ENCODE measurements around the gene FCHO2.
A peak's percentile ranks its signal among the peaks of the same experiment; 100 is the strongest.
"Not testable (repeated sequence)": the region's sequence is repeated elsewhere in the genome, so short reads cannot be mapped to it uniquely, and the experiment has no call there.

FCHO2 gene

GRCh38 chr5:72956324-72957140 is 691 bp downstream of the FCHO2 start:
- peak in 1 of 2 donors; percentile 5 for DNase-seq (ENCODE audit: low read depth in 1 of 2, low spot score in 1 of 2)

GRCh38 chr5:72957337-72957736 is 1.5 kb downstream of the FCHO2 start:
- no peak for DNase-seq (ENCODE audit: low read depth in 1 of 2, low spot score in 1 of 2)

- no peak for DNase-seq (ENCODE audit: low read depth in 1 of 2, low spot score in 1 of 2)
These were observed 3.4 kb downstream of the FCHO2 start for GRCh38 chr5:72959257-72959656.

- not testable (repeated sequence) for DNase-seq (ENCODE audit: low read depth in 1 of 2, low spot score in 1 of 2)
These were observed 18.6 kb downstream of the FCHO2 start for GRCh38 chr5:72974481-72974880.

GRCh38 chr5:72976810-72977209 is 21.0 kb downstream of the FCHO2 start:
- DNase-seq (ENCODE audit: low read depth in 1 of 2, low spot score in 1 of 2), result not testable (repeated sequence)

- no peak for DNase-seq (ENCODE audit: low read depth in 1 of 2, low spot score in 1 of 2)
These were observed 29.9 kb downstream of the FCHO2 start for GRCh38 chr5:72985719-72986118.

GRCh38 chr5:72988769-72989168 is 32.9 kb downstream of the FCHO2 start:
- no peak for DNase-seq (ENCODE audit: low read depth in 1 of 2, low spot score in 1 of 2)

GRCh38 chr5:72991394-72991793 is 35.6 kb downstream of the FCHO2 start:
- DNase-seq (ENCODE audit: low read depth in 1 of 2, low spot score in 1 of 2), result no peak

- no peak for DNase-seq (ENCODE audit: low read depth in 1 of 2, low spot score in 1 of 2)
These were observed 38.7 kb downstream of the FCHO2 start for GRCh38 chr5:72994578-72994977.

GRCh38 chr5:72996632-72997031 is 40.8 kb downstream of the FCHO2 start:
- no peak for DNase-seq (ENCODE audit: low read depth in 1 of 2, low spot score in 1 of 2)

- no peak for DNase-seq (ENCODE audit: low read depth in 1 of 2, low spot score in 1 of 2)
These were observed 44.1 kb downstream of the FCHO2 start for GRCh38 chr5:72999916-73000315.

GRCh38 chr5:73005886-73006285 is 50.0 kb downstream of the FCHO2 start:
- no peak for DNase-seq (ENCODE audit: low read depth in 1 of 2, low spot score in 1 of 2)

GRCh38 chr5:73007051-73007450 is 51.2 kb downstream of the FCHO2 start:
- no peak for DNase-seq (ENCODE audit: low read depth in 1 of 2, low spot score in 1 of 2)

GRCh38 chr5:73008831-73009230 is 53.0 kb downstream of the FCHO2 start:
- DNase-seq (ENCODE audit: low read depth in 1 of 2, low spot score in 1 of 2), result no peak

- DNase-seq (ENCODE audit: low read depth in 1 of 2, low spot score in 1 of 2), result not testable (repeated sequence)
These were observed 55.8 kb downstream of the FCHO2 start for GRCh38 chr5:73011612-73012011.

- DNase-seq (ENCODE audit: low read depth in 1 of 2, low spot score in 1 of 2), result no peak
These were observed 63.1 kb downstream of the FCHO2 start for GRCh38 chr5:73018892-73019291.

- no peak for DNase-seq (ENCODE audit: low read depth in 1 of 2, low spot score in 1 of 2)
These were observed 63.9 kb downstream of the FCHO2 start for GRCh38 chr5:73019766-73020165.

- no peak for DNase-seq (ENCODE audit: low read depth in 1 of 2, low spot score in 1 of 2)
These were observed 66.8 kb downstream of the FCHO2 start for GRCh38 chr5:73022471-73023169.

GRCh38 chr5:73024946-73025544 is 69.2 kb downstream of the FCHO2 start:
- DNase-seq (ENCODE audit: low read depth in 1 of 2, low spot score in 1 of 2), result not testable (repeated sequence)

- no peak for DNase-seq (ENCODE audit: low read depth in 1 of 2, low spot score in 1 of 2)
These were observed 71.5 kb downstream of the FCHO2 start for GRCh38 chr5:73027361-73027760.

GRCh38 chr5:73027816-73028215 is 72.0 kb downstream of the FCHO2 start:
- no peak for DNase-seq (ENCODE audit: low read depth in 1 of 2, low spot score in 1 of 2)

GRCh38 chr5:73028991-73029595 is 73.3 kb downstream of the FCHO2 start:
- DNase-seq (ENCODE audit: low read depth in 1 of 2, low spot score in 1 of 2), result no peak

All from activated T-helper 1 cell treated with anti-CD3 and anti-CD28 coated beads, Interleukin-2, amount 50 U/mL, for 16 hours (primary cell).